H1 (cell line): ENCODE results near the gene MUC13. TPM values are rescaled to one million over a fixed set of nuclear protein-coding genes. Genes with fewer than 3 reads are reported as not detected.

Experiments
- CREB1 ChIP-seq: IDR thresholded peaks from 2 replicates; pipeline ENCODE4 v1.6.1; 2012; ENCODE audit warnings: inconsistent platforms
- GABPA ChIP-seq: IDR thresholded peaks from 2 replicates; pipeline ENCODE4 v1.6.1; 2011; ENCODE audit warnings: mild to moderate bottlenecking, low read length, moderate library complexity, borderline replicate concordance; ENCODE audit not compliant: insufficient read depth
- HDAC2 ChIP-seq, 2 experiments: fragments of 300-600 bp in 1 of 2; sonication (generic) in 1 of 2; IDR thresholded peaks; 2 replicates each; pipeline ENCODE4 v1.6.1; 2011 to 2012; ENCODE audit warnings: low read depth in 2 of 2, low read length in 2 of 2, mild to moderate bottlenecking in 2 of 2, moderate library complexity in 2 of 2, borderline replicate concordance in 1 of 2, inconsistent platforms in 1 of 2
- JUN ChIP-seq: IDR thresholded peaks from 2 replicates; pipeline ENCODE4 v1.6.1; 2011; ENCODE audit warnings: low read depth, mild to moderate bottlenecking, improper control_type of control experiment, low read length
- SIX5 ChIP-seq: IDR thresholded peaks from 2 replicates; pipeline ENCODE4 v1.6.1; 2011; ENCODE audit warnings: mild to moderate bottlenecking, low read depth, low read length
- polyA plus RNA-seq, 7 experiments: library from polyadenylated mRNA; depleted of rRNA in 3 of 7; stranded (reverse) in 5 of 7; unstranded in 2 of 7; fragments of >200 nt in 5 of 7; fragments of 200-250 nt in 2 of 7; gene quantifications; 1 replicate in 5 of 7; 2 replicates in 1 of 7; 4 replicates in 1 of 7; pipeline versions ENCODE4 v1.2.1 to v1.2.3, GENCODE V29; 2011 to 2013; ENCODE audit warnings: missing spikeins in 2 of 7, mixed read lengths in 2 of 7
- total RNA-seq: library from RNA; stranded (reverse); fragmentation: NEBNext Ultra II Directional; extraction: Animal tissue kit (Norgen Biotek cat#: 25700); gene quantifications from 2 replicates; pipeline ENCODE4 v1.2.1, GENCODE V29; 2021
- TF ChIP-seq, protein P1 (sequence below): fragments of 300-600 bp; sonication (generic); IDR thresholded peaks from 2 replicates; pipeline ENCODE4 v1.7.1; 2012; ENCODE audit warnings: low read length, moderate library complexity, mild to moderate bottlenecking, inconsistent platforms; ENCODE audit not compliant: insufficient replicate concordance

Gene MUC13
- total and polyA plus RNA-seq, 2 of the 8 experiments (the other 6 are each of a cell fraction or from before 2014, with no cell fraction given): not detected

DNA sequence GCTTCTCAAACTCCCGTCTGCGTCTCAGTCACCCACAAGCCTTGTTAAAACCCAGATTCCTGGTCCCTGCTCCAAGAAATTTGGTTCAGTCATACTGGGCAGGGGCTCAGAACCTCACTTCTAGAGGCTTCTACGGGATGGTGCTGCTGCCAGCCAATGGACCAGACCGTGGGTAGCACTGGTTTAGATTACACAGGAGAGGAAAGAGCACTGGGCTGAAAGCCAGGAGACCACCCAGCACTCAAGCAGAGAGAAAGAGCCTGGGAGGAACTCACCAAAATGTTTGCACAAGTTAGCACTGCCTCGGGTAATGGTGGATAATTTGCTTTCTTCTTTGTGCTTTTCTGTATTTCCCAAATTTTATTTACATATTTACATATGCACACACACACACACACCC is 46.9 kb upstream of the MUC13 start (continued):
- TF ChIP-seq, protein P1, sequence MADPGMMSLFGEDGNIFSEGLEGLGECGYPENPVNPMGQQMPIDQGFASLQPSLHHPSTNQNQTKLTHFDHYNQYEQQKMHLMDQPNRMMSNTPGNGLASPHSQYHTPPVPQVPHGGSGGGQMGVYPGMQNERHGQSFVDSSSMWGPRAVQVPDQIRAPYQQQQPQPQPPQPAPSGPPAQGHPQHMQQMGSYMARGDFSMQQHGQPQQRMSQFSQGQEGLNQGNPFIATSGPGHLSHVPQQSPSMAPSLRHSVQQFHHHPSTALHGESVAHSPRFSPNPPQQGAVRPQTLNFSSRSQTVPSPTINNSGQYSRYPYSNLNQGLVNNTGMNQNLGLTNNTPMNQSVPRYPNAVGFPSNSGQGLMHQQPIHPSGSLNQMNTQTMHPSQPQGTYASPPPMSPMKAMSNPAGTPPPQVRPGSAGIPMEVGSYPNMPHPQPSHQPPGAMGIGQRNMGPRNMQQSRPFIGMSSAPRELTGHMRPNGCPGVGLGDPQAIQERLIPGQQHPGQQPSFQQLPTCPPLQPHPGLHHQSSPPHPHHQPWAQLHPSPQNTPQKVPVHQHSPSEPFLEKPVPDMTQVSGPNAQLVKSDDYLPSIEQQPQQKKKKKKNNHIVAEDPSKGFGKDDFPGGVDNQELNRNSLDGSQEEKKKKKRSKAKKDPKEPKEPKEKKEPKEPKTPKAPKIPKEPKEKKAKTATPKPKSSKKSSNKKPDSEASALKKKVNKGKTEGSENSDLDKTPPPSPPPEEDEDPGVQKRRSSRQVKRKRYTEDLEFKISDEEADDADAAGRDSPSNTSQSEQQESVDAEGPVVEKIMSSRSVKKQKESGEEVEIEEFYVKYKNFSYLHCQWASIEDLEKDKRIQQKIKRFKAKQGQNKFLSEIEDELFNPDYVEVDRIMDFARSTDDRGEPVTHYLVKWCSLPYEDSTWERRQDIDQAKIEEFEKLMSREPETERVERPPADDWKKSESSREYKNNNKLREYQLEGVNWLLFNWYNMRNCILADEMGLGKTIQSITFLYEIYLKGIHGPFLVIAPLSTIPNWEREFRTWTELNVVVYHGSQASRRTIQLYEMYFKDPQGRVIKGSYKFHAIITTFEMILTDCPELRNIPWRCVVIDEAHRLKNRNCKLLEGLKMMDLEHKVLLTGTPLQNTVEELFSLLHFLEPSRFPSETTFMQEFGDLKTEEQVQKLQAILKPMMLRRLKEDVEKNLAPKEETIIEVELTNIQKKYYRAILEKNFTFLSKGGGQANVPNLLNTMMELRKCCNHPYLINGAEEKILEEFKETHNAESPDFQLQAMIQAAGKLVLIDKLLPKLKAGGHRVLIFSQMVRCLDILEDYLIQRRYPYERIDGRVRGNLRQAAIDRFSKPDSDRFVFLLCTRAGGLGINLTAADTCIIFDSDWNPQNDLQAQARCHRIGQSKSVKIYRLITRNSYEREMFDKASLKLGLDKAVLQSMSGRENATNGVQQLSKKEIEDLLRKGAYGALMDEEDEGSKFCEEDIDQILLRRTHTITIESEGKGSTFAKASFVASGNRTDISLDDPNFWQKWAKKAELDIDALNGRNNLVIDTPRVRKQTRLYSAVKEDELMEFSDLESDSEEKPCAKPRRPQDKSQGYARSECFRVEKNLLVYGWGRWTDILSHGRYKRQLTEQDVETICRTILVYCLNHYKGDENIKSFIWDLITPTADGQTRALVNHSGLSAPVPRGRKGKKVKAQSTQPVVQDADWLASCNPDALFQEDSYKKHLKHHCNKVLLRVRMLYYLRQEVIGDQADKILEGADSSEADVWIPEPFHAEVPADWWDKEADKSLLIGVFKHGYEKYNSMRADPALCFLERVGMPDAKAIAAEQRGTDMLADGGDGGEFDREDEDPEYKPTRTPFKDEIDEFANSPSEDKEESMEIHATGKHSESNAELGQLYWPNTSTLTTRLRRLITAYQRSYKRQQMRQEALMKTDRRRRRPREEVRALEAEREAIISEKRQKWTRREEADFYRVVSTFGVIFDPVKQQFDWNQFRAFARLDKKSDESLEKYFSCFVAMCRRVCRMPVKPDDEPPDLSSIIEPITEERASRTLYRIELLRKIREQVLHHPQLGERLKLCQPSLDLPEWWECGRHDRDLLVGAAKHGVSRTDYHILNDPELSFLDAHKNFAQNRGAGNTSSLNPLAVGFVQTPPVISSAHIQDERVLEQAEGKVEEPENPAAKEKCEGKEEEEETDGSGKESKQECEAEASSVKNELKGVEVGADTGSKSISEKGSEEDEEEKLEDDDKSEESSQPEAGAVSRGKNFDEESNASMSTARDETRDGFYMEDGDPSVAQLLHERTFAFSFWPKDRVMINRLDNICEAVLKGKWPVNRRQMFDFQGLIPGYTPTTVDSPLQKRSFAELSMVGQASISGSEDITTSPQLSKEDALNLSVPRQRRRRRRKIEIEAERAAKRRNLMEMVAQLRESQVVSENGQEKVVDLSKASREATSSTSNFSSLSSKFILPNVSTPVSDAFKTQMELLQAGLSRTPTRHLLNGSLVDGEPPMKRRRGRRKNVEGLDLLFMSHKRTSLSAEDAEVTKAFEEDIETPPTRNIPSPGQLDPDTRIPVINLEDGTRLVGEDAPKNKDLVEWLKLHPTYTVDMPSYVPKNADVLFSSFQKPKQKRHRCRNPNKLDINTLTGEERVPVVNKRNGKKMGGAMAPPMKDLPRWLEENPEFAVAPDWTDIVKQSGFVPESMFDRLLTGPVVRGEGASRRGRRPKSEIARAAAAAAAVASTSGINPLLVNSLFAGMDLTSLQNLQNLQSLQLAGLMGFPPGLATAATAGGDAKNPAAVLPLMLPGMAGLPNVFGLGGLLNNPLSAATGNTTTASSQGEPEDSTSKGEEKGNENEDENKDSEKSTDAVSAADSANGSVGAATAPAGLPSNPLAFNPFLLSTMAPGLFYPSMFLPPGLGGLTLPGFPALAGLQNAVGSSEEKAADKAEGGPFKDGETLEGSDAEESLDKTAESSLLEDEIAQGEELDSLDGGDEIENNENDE: no peak
- TF ChIP-seq JUN (no peak), CREB1 (no peak), HDAC2 (IDR thresholded peaks at IDR 0.05; ENCODE audit: borderline replicate concordance in 1 of 2, low read depth in 2 of 2, low read length in 2 of 2) (no peak), GABPA (no peak), SIX5 (no peak)
